Omental fat pad (tissue), 4 donors: ENCODE data around the gene CNKSR1. TPM values are rescaled to one million over a fixed set of nuclear protein-coding genes. Genes with fewer than 3 reads are reported as not detected.
A peak's percentile ranks its signal among the peaks of the same experiment; 100 is the strongest.

Experiments used
- ATAC-seq: fragments of 150-250 bp; one replicate; pipeline ENCODE4 v1.9.1; 2016; ENCODE audit warnings: mild to moderate bottlenecking, moderate library complexity; ENCODE audit not compliant: low FRiP score
- DNase-seq: peaks from one replicate; pipeline ENCODE4 v3.0.0-alpha.2; 2019; ENCODE audit warnings: low spot score
- total RNA-seq, 4 donors: library from RNA; depleted of rRNA; stranded (reverse); fragments of >200 nt; gene quantifications; one replicate each; pipeline ENCODE4 v1.1.0, GENCODE V29; 2016
- TF ChIP-seq, protein P1 (sequence below), 3 donors: fragments of 450-650 bp; IDR thresholded peaks; one replicate each; pipeline ENCODE4 v1.5.1; 2016 to 2017; ENCODE audit warnings: antibody characterized with exemption in 3 of 3, mild to moderate bottlenecking in 3 of 3, moderate library complexity in 2 of 3

The CNKSR1 gene, protein sequence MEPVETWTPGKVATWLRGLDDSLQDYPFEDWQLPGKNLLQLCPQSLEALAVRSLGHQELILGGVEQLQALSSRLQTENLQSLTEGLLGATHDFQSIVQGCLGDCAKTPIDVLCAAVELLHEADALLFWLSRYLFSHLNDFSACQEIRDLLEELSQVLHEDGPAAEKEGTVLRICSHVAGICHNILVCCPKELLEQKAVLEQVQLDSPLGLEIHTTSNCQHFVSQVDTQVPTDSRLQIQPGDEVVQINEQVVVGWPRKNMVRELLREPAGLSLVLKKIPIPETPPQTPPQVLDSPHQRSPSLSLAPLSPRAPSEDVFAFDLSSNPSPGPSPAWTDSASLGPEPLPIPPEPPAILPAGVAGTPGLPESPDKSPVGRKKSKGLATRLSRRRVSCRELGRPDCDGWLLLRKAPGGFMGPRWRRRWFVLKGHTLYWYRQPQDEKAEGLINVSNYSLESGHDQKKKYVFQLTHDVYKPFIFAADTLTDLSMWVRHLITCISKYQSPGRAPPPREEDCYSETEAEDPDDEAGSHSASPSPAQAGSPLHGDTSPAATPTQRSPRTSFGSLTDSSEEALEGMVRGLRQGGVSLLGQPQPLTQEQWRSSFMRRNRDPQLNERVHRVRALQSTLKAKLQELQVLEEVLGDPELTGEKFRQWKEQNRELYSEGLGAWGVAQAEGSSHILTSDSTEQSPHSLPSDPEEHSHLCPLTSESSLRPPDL
- total RNA-seq, result 1 to 10 TPM in 2 of 4 donors, under 1 TPM in 2; 0.75 to 6.0 (median 1.3) TPM

DNA sequence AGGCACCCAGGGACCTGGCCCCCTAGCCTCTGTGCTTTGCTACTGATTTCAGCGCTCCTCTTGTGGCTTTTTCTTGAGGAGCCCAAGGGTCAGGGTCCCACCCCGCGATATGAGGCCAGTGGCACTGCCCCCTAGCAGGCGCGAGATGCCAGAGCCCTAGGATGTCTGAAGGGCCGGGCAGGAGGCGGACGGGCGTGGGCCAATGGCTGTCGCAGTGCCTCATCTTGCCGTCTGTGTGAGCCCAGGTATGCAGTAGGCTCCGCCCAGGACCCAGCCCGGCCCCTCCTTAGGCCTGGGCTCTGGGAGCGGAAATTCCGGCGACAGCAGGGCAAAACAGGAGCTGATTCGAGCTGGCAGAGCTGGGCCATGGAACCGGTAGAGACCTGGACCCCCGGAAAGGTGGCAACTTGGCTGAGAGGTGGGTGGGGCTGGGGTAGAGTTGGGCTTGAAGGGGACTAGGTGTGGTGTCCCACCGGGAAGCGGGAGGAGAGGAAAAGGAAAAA lies at the start of gene CNKSR1:
CNKSR1 (plus strand) TSS at position 310 of the 503 bp plus-strand sequence; CDS start at position 367, 57 bp downstream.
- TF ChIP-seq, protein P1, sequence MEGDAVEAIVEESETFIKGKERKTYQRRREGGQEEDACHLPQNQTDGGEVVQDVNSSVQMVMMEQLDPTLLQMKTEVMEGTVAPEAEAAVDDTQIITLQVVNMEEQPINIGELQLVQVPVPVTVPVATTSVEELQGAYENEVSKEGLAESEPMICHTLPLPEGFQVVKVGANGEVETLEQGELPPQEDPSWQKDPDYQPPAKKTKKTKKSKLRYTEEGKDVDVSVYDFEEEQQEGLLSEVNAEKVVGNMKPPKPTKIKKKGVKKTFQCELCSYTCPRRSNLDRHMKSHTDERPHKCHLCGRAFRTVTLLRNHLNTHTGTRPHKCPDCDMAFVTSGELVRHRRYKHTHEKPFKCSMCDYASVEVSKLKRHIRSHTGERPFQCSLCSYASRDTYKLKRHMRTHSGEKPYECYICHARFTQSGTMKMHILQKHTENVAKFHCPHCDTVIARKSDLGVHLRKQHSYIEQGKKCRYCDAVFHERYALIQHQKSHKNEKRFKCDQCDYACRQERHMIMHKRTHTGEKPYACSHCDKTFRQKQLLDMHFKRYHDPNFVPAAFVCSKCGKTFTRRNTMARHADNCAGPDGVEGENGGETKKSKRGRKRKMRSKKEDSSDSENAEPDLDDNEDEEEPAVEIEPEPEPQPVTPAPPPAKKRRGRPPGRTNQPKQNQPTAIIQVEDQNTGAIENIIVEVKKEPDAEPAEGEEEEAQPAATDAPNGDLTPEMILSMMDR (IDR thresholded peaks at IDR 0.05), result no peak
- peak; percentile 24 for ATAC-seq
- no peak for DNase-seq

DNA sequence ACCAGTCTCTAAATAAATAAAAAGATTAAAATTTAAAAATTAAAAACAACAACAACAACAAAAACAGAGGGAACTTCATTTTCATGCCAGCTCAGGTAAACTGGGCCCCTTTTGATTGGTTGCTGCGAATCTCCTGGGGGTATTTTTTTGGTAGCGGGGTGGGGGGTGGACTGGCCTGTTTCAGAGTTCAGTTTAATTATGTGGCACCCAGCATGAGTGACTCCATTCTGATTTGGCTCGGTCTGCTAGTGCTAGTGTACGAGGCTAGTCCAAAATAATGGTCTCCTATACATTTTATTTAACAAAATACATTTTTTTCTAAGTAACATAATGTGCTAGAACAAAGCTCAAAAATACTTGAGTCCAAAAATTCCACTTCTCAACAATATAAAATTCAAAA lies 47.5 kb upstream of the CNKSR1 start:
- ATAC-seq (no peak), DNase-seq (no peak)
- TF ChIP-seq, protein P1 (IDR thresholded peaks at IDR 0.05), result no peak

DNA sequence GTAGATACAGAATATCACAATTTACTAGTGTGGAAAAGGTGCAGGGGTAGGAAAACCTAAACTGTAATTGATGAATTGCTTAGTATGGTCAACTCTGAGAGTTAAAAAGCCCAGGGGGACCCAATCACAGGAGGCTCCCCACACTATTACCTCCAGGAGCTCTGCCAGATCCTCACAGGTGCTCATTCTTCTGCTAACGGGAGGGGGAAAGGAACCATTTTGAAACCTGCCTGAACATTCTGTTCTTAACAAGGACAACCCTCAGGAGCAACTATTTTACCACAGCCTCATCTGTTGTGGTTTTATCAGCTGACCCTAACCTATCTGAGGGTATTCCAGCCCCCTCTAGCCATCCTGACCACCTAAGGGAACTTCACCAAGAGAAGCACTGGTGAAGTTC lies 46.6 kb upstream of the CNKSR1 start:
- DNase-seq (no peak), ATAC-seq (no peak)
- TF ChIP-seq, protein P1 (IDR thresholded peaks at IDR 0.05), result no peak

DNA sequence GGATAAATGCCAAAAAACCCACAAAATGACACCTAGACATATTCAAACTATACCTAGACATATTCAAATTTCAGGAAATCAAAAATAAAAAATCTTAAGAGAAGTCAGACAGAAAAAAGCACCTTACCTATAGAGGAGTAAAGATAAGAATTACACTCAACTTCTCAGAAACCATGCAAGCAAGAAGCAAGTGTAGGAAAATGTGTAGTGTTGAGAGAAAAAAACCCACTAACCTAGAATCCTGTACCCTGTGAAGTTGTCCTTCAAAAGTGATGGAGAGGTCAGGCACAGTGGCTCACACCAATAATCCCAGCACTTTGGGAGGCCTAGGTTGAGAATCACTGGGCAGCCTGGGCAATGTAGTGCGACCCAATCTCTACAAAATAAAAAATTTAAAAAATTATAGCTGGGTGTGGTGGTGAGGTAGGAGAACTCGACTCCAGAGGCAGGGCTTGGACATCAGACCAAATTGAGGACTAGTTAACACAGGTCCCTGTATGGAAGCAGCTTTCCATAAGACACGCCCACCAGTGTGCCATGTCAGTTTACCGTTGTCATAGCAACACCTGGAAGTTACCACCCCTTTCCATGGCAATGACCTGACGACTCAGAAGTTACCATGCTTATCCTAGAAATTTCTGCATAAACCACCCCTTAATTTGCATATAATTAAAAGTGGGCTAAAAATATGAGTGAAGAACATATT lies 45.0 kb upstream of the CNKSR1 start:
- ATAC-seq, result no peak
- TF ChIP-seq, protein P1 (IDR thresholded peaks at IDR 0.05), result no peak

DNA sequence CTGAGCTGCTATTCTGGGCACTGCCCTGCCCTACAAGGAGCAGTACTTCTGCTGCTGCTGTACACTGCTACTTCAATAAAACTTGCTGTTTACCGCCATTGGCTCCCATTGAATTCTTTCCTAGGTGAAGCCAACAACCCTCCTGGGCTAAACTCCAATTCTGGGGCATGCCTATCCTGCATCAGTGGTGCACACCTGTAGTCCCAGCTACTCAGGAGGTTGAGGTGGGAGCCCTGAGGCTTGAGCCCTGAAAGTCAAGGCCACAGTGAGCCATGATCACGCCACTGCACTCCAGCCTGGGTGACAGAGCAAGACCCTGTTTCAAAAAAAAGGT lies 44.5 kb upstream of the CNKSR1 start:
- ATAC-seq, result no peak
- no peak for DNase-seq
- TF ChIP-seq, protein P1 (IDR thresholded peaks at IDR 0.05), result no peak

More for the DNA sequence above, 45.0 kb upstream of the CNKSR1 start:
- DNase-seq, result no peak

DNA sequence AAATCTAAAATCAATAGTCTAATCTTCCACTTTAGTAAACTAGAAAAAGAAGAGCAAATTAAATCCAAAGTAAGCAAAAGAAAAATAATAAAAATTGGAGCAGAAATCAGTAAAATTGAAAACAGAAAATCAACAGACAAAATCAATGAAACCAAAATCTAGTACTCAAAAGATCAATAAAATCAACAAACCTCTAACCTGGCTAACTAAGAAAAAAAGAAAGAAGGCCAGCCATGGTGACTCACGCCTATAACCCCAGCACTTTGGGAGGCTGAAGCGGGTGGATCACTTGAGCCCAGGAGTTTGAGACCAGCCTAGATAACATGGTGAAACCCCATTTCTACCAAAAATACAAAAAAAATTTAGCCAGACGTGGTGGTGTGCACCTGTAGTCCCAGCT lies 42.8 kb upstream of the CNKSR1 start:
- DNase-seq (no peak), ATAC-seq (no peak)
- TF ChIP-seq, protein P1 (IDR thresholded peaks at IDR 0.05), result no peak
